GM15510 (cell line): Measurements from ENCODE around the gene FAF1.

Experiments
- POLR2A ChIP-seq: IDR thresholded peaks from 3 replicates; pipeline ENCODE4 v1.6.1; 2011; ENCODE audit warnings: borderline replicate concordance; ENCODE audit not compliant: insufficient read length; ENCODE audit errors: extremely low read depth

The FAF1 gene

DNA sequence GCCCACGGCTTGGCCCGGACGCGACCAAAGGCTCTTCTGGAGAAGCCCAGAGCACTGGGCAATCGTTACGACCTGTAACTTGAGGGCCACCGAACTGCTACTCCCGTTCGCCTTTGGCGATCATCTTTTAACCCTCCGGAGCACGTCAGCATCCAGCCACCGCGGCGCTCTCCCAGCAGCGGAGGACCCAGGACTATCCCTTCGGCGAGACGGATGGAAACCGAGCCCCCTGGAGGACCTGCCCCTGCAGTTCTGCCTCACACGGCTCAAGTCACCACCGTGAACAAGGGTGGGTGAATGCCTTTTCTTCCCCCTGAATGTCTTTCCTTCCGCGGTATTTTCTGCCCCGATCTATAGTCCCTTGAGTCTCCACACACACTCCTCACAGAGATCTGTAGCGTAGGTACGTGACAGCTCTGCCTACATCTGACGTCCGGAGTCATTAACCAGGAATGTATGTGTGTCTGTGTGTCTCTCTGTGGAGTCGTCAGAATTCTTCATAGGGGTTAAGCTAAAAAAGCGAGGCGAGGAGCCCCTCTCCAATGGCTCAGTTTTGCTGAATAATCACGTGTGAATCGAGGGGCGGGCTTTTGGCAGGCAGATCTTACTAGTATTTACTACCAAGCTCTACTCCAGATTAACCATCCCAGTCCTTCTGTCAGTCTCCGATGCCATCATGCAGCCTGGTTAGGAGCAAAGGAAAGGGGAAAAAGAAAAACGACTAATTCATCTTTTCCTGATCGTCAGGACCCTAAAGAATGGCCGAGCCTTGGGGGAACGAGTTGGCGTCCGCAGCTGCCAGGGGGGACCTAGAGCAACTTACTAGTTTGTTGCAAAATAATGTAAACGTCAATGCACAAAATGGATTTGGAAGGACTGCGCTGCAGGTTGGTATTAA, 9.8 kb upstream of the FAF1 start, which contains the start of gene CDKN2C:
Gene CDKN2C (plus strand): TSS at position 635 of the 898 bp plus-strand sequence. CDS start 124 bp downstream, at position 759.
- TF ChIP-seq POLR2A = peak; percentile 52

GRCh38 chr1:50968821-50969610, 8.9 kb upstream of the FAF1 start:
- TF ChIP-seq POLR2A = peak; percentile 42

GRCh38 chr1:50968158-50968820, 8.2 kb upstream of the FAF1 start:
- TF ChIP-seq POLR2A = peak; percentile 62

DNA sequence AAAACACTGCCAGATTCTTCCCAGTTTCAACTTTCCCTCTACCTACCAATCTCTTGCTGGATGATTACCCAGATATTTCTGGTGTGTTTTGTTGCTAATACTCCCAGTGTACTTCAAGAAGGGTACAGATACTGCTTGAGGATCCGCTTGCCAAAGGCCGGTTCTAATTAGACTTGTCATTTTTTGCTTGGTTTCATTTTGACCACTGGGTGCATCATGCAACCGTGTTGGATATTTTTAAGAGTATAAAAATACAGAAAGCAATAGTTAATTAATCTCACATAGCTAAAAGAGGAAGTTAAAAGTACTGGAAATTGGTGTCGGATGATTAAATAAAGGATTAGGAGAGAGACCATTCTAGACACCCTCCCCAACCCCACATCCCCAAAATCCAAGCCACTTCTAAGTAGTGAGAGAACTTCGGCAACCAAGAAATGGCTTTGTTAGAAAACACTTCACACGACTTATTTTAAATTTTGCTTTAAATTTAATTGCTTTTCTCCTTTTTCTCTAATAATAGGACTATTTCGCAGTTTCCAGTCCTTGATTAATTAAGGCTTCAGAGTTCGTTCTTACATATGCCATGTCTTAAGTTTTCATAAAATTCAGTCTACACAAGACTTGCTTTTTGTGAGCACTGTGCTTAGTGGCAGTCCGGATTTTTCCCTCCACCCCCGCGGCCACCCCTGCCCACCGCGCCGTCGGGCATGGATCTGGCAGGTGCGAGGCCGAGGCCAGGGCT, 7.5 kb upstream of the FAF1 start:
- no peak for TF ChIP-seq POLR2A

DNA sequence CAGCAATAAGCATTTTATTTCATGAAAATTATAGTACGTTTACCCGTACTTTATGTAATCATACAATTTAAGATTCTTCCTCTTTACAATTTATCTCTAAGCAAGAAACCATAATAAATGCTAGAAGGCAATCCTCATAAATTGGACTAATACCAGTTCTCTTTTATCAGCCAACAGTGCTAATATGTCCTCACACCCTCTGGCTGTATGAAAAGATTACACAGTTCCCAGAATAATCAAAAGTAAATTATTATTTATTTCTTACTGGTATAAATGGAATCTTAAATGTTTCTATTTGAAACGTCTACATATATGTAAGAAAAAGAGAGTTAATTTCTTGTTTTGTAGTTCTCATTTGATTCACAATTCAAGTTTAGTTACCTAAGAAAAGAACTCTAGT, 6.9 kb upstream of the FAF1 start:
- no peak for TF ChIP-seq POLR2A

GRCh38 chr1:50964863-50965262, 4.8 kb upstream of the FAF1 start:
- no peak for TF ChIP-seq POLR2A

- no peak for TF ChIP-seq POLR2A
These were observed 659 bp downstream of the FAF1 start for GRCh38 chr1:50959303-50959912.

DNA sequence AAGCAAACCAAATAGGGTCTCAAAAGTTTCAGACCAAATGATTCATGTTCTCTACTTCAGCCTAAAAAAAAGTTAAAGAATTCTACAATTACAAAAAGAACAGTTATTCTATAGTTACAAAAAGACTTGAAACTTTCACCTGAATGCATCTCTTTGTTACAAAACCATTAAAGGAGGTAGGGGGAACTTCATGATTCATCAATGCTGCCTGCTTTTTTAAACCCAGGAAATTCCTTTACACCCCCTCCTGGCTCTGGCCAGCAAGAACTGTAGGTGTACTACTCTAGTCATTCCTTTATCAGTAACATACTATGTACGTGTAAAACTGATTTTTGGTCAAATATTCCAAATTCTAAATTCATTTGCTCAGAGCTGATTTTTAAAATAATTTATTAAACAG, 5.0 kb downstream of the FAF1 start:
- TF ChIP-seq POLR2A = no peak

DNA sequence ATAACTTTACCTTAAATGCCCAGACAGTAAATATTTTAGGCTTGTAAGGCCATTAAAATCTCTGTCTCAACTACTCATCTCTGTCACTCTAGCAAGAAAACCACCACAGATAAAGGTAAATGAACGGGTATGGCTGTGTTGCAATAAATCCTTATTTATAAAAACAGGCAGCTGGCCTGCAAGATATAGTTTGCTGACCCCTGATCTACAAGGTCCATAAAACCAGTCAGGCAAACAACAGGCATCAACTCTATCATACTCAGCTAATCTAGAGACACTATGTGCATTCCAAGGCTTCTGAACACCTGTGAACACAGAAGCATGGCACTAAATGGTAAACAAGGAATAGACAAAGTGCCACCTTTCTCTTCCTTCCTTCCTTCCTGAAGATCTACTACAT, 9.7 kb downstream of the FAF1 start:
- TF ChIP-seq POLR2A = no peak

GRCh38 chr1:50949286-50949982, 10.6 kb downstream of the FAF1 start:
- no peak for TF ChIP-seq POLR2A

DNA sequence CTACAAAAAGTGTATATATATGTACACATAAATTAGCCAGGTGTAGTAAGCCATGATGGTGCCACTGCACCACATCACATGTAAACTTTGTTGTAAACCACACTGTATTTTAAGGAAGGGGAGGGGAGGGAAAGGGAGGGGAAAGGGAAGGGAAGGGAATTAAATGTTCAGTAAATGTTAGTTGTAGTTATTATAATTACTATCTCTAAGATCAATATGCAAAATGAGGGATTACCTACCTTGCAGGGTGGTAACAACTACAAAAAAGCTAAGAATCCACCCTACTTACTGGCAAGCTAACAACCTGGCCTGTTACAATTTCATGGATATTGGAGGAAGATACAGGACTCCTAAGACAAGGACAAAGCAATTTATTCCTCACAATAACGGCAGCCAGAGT, 17.7 kb downstream of the FAF1 start:
- no peak for TF ChIP-seq POLR2A

DNA sequence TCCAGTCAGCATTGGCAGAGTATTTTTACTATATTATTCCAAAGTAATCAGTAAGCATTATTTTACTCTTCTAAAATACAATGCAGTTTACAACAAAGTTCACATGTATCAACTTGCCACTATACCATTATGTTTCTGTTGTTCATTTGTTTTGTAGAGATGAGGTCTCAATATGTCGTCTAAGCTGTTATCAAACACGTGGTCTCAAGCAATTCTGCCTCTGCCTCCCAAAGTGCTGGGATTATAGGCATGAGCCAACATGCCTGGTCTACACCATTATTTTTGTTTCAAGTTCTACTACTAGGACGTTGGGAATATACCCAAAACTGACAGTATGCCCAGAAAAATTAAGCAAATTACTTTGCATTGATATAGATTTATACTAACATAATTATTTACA, 19.8 kb downstream of the FAF1 start:
- no peak for TF ChIP-seq POLR2A

DNA sequence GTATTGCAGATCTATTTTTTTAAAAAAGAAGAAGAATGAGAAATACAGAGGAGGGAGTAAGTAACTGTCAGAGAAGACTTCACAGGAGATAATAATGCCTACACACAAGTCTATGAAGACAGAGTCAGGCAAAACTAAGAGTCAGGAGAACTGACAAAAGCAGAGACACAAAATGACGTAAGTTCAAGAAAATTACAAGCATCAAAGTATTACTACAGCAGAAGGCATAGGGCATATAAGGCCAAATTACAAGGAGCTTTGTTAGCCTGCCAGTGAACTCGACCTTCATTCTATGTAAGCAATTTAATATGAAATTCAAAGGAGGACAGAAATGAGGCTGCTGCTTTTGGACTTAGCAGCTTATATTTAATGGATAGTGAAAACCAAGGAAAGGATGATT, 23.7 kb downstream of the FAF1 start:
- TF ChIP-seq POLR2A = no peak
